Measurements from ENCODE around the gene SIDT2. TPM values are rescaled to one million over a fixed set of nuclear protein-coding genes. Genes with fewer than 3 reads are reported as not detected.

SIDT2 gene
- total RNA-seq, 4 donors from 2014 or later: 72.6 to 132 (median 125) TPM

GRCh38 chr11:117146521-117146920, 32.0 kb upstream of the SIDT2 start:
- no peak overlapping the region for H3K4me3 ChIP-seq
- TF ChIP-seq, protein P1, sequence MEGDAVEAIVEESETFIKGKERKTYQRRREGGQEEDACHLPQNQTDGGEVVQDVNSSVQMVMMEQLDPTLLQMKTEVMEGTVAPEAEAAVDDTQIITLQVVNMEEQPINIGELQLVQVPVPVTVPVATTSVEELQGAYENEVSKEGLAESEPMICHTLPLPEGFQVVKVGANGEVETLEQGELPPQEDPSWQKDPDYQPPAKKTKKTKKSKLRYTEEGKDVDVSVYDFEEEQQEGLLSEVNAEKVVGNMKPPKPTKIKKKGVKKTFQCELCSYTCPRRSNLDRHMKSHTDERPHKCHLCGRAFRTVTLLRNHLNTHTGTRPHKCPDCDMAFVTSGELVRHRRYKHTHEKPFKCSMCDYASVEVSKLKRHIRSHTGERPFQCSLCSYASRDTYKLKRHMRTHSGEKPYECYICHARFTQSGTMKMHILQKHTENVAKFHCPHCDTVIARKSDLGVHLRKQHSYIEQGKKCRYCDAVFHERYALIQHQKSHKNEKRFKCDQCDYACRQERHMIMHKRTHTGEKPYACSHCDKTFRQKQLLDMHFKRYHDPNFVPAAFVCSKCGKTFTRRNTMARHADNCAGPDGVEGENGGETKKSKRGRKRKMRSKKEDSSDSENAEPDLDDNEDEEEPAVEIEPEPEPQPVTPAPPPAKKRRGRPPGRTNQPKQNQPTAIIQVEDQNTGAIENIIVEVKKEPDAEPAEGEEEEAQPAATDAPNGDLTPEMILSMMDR (IDR thresholded peaks at IDR 0.05): no peak
- TF ChIP-seq POLR2A (IDR thresholded peaks at IDR 0.05) (no peak), EP300 (IDR thresholded peaks at IDR 0.05) (no peak)
- DNase-seq (ENCODE audit: low spot score in 2 of 2): no peak
- H3K4me1 ChIP-seq: peaks cover 0 to 44% (median 28%) of the 10 kb centered on the region in 4 donors
- H3K9me3 ChIP-seq: no peaks in the 10 kb centered on the region
- peaks cover 0 to 14% (median 0%) of the 10 kb centered on the region in 3 donors for H3K36me3 ChIP-seq
- H3K27me3 ChIP-seq: no peaks in the 10 kb centered on the region
- H3K27ac ChIP-seq: peak overlapping the region in 2 of 4 donors; percentile 91 to 95
- 54 to 61% methylated on average over 10 of the region's 10 CpGs for WGBS, 2 donors

GRCh38 chr11:117152066-117152465, 26.5 kb upstream of the SIDT2 start:
- no peak overlapping the region for H3K4me3 ChIP-seq
- H3K36me3 ChIP-seq: peaks cover 0 to 27% (median 0%) of the 10 kb centered on the region in 3 donors
- no peak overlapping the region for H3K27ac ChIP-seq
- H3K9me3 ChIP-seq: no peaks in the 10 kb centered on the region
- H3K27me3 ChIP-seq: no peaks in the 10 kb centered on the region
- 65 to 73% methylated on average over 2 of the region's 2 CpGs for WGBS, 2 donors
- DNase-seq (ENCODE audit: low spot score in 2 of 2): no peak
- peaks cover 0 to 49% (median 11%) of the 10 kb centered on the region in 4 donors for H3K4me1 ChIP-seq
- no peak for TF ChIP-seq POLR2A (IDR thresholded peaks at IDR 0.05)
- TF ChIP-seq, protein P1 (IDR thresholded peaks at IDR 0.05): no peak
- TF ChIP-seq EP300 (IDR thresholded peaks at IDR 0.05): no peak

GRCh38 chr11:117154468-117154867, 24.1 kb upstream of the SIDT2 start:
- Histone ChIP-seq H3K27ac (no peak overlapping the region), H3K9me3 (no peaks in the 10 kb centered on the region), H3K4me1 (peaks cover 0 to 36% (median 2%) of the 10 kb centered on the region in 4 donors), H3K36me3 (peaks cover 0 to 31% (median 0%) of the 10 kb centered on the region in 3 donors), H3K27me3 (no peaks in the 10 kb centered on the region), H3K4me3 (no peak overlapping the region)
- TF ChIP-seq, protein P1 (IDR thresholded peaks at IDR 0.05): no peak
- TF ChIP-seq POLR2A (IDR thresholded peaks at IDR 0.05) (no peak), EP300 (IDR thresholded peaks at IDR 0.05) (no peak)
- no peak for DNase-seq (ENCODE audit: low spot score in 2 of 2)
- WGBS, 2 donors: 95% methylated on average over 5 of the region's 5 CpGs

DNA sequence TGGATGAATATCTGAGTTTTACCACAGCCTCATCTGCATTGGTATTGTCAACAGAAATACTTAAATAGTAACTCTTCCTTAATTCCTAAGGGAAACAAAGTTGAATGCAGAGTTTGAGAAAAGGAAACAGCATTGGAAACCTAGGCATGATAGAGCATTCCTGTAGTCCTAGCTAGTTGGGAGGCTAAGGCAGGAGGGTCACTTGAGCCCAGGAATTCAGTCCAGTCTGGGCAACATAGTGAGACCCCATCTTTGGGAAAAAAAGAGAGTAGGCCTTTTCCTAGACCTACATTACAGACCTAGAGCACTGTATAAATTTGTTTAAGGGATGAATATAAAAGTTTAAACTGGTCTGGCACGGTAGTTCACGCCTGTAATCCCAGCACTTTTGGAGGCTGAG, 21.0 kb upstream of the SIDT2 start:
- H3K36me3 ChIP-seq: peaks cover 0 to 52% (median 12%) of the 10 kb centered on the region in 3 donors
- WGBS, 2 donors: 93% methylated on average over 2 of the region's 2 CpGs
- DNase-seq (ENCODE audit: low spot score in 2 of 2): no peak
- H3K27me3 ChIP-seq: no peaks in the 10 kb centered on the region
- H3K27ac ChIP-seq: no peak overlapping the region
- H3K4me1 ChIP-seq: peaks cover 0 to 32% (median 0%) of the 10 kb centered on the region in 4 donors
- H3K9me3 ChIP-seq: no peaks in the 10 kb centered on the region
- TF ChIP-seq, protein P1 (IDR thresholded peaks at IDR 0.05): no peak
- TF ChIP-seq POLR2A (IDR thresholded peaks at IDR 0.05) (no peak), EP300 (IDR thresholded peaks at IDR 0.05) (no peak)
- no peak overlapping the region for H3K4me3 ChIP-seq

- peaks cover 3 to 64% (median 12%) of the 10 kb centered on the region in 3 donors for H3K36me3 ChIP-seq
- H3K9me3 ChIP-seq: no peaks in the 10 kb centered on the region
- H3K4me1 ChIP-seq: peaks cover 0 to 24% (median 0%) of the 10 kb centered on the region in 4 donors
- no peak overlapping the region for H3K27ac ChIP-seq
- H3K27me3 ChIP-seq: no peaks in the 10 kb centered on the region
- WGBS, 2 donors: 80 to 82% methylated on average over 2 of the region's 2 CpGs
- no peak for DNase-seq (ENCODE audit: low spot score in 2 of 2)
- no peak overlapping the region for H3K4me3 ChIP-seq
- TF ChIP-seq POLR2A (IDR thresholded peaks at IDR 0.05): no peak
- no peak for TF ChIP-seq EP300 (IDR thresholded peaks at IDR 0.05)
- TF ChIP-seq, protein P1 (IDR thresholded peaks at IDR 0.05): no peak
Observed at GRCh38 chr11:117159892-117160291, 18.7 kb upstream of the SIDT2 start.

All from tibial nerve (tissue), 4 donors.